NCI-H187 treated with DMSO at 0.1 percent for 48 hours (cell line): ENCODE results near the gene TNFRSF8.
"Not testable (repeated sequence)": the region's sequence is repeated elsewhere in the genome, so short reads cannot be mapped to it uniquely, and the experiment has no call there.

Experiments used
- DNase-seq: peaks from one replicate; lab custom pipeline; 2025; lab: John Stamatoyannopoulos, UW

The TNFRSF8 gene

GRCh38 chr1:12087797-12088314, 24.8 kb downstream of the TNFRSF8 start:
- DNase-seq, result no peak

GRCh38 chr1:12088607-12089006, 25.5 kb downstream of the TNFRSF8 start:
- DNase-seq, result no peak

- no peak for DNase-seq
These were observed 27.2 kb downstream of the TNFRSF8 start for GRCh38 chr1:12090326-12090725.

GRCh38 chr1:12091191-12091590, 28.1 kb downstream of the TNFRSF8 start:
- DNase-seq, result no peak

GRCh38 chr1:12094180-12094579, 31.1 kb downstream of the TNFRSF8 start:
- DNase-seq, result no peak

- DNase-seq, result no peak
These were observed 32.6 kb downstream of the TNFRSF8 start for GRCh38 chr1:12095452-12096263.

GRCh38 chr1:12096615-12097014, 33.5 kb downstream of the TNFRSF8 start:
- DNase-seq, result no peak

GRCh38 chr1:12097321-12097720, 34.2 kb downstream of the TNFRSF8 start:
- no peak for DNase-seq

GRCh38 chr1:12098786-12099185, 35.7 kb downstream of the TNFRSF8 start:
- no peak for DNase-seq

- DNase-seq, result no peak
These were observed 36.5 kb downstream of the TNFRSF8 start for GRCh38 chr1:12099610-12100009.

GRCh38 chr1:12100071-12100470, 37.0 kb downstream of the TNFRSF8 start:
- no peak for DNase-seq

GRCh38 chr1:12101120-12101519, 38.0 kb downstream of the TNFRSF8 start:
- not testable (repeated sequence) for DNase-seq

- DNase-seq, result no peak
These were observed 39.0 kb downstream of the TNFRSF8 start for GRCh38 chr1:12102066-12102465.

- no peak for DNase-seq
These were observed 41.3 kb downstream of the TNFRSF8 start for GRCh38 chr1:12104417-12104816.

- no peak for DNase-seq
These were observed 43.0 kb downstream of the TNFRSF8 start for GRCh38 chr1:12106153-12106552.

GRCh38 chr1:12106861-12107260, 43.8 kb downstream of the TNFRSF8 start:
- not testable (repeated sequence) for DNase-seq

GRCh38 chr1:12107718-12108117, 44.6 kb downstream of the TNFRSF8 start:
- no peak for DNase-seq

- DNase-seq, result no peak
These were observed 46.8 kb downstream of the TNFRSF8 start for GRCh38 chr1:12109901-12110300.

- no peak for DNase-seq
These were observed 48.6 kb downstream of the TNFRSF8 start for GRCh38 chr1:12111741-12112140.

GRCh38 chr1:12112711-12113161, 49.6 kb downstream of the TNFRSF8 start:
- no peak for DNase-seq

GRCh38 chr1:12113433-12114339, 50.6 kb downstream of the TNFRSF8 start:
- no peak for DNase-seq

GRCh38 chr1:12114340-12114683, 51.2 kb downstream of the TNFRSF8 start:
- DNase-seq, result no peak

- no peak for DNase-seq
These were observed 51.8 kb downstream of the TNFRSF8 start for GRCh38 chr1:12114916-12115315.
